Measurements from ENCODE around the gene MAPK4. TPM values are rescaled to one million over a fixed set of nuclear protein-coding genes. Genes with fewer than 3 reads are reported as not detected.
"Not testable (repeated sequence)": the region's sequence is repeated elsewhere in the genome, so short reads cannot be mapped to it uniquely, and the experiment has no call there.

The MAPK4 gene
- total RNA-seq, 1 donor from 2014 or later = 9.3 TPM

GRCh38 chr18:50528806-50529205 lies 31.1 kb upstream of the MAPK4 start:
- Mint-ChIP-seq H3K4me3 (no peak overlapping the region), H3K36me3 (ENCODE audit: low read depth) (peaks cover 7% of the 10 kb centered on the region), H3K27me3 (ENCODE audit: low read depth) (peaks cover 4% of the 10 kb centered on the region), H3K27ac (ENCODE audit: unreplicated experiment) (no peak overlapping the region), H3K4me1 (peaks cover 4% of the 10 kb centered on the region), H3K9me3 (peaks cover 12% of the 10 kb centered on the region)
- no peak for TF ChIP-seq CTCF (conservative IDR thresholded peaks at IDR 0.05)
- no peak for DNase-seq (ENCODE audit: low read depth, low spot score)

GRCh38 chr18:50533822-50534221 lies 26.1 kb upstream of the MAPK4 start:
- H3K4me1 Mint-ChIP-seq; H3K27ac Mint-ChIP-seq (ENCODE audit: unreplicated experiment); DNase-seq (ENCODE audit: low read depth, low spot score); H3K4me3 Mint-ChIP-seq; H3K27me3 Mint-ChIP-seq (ENCODE audit: low read depth): not testable (repeated sequence)
- H3K9me3 Mint-ChIP-seq = peaks cover 13% of the 10 kb centered on the region
- peaks cover 10% of the 10 kb centered on the region for H3K36me3 Mint-ChIP-seq (ENCODE audit: low read depth)

- H3K36me3 Mint-ChIP-seq (ENCODE audit: low read depth); H3K27me3 Mint-ChIP-seq (ENCODE audit: low read depth); H3K4me3 Mint-ChIP-seq; H3K9me3 Mint-ChIP-seq; H3K27ac Mint-ChIP-seq (ENCODE audit: unreplicated experiment); H3K4me1 Mint-ChIP-seq; DNase-seq (ENCODE audit: low read depth, low spot score): not testable (repeated sequence)
These were observed 15.4 kb upstream of the MAPK4 start for GRCh38 chr18:50544476-50544875.

- TF ChIP-seq CTCF (conservative IDR thresholded peaks at IDR 0.05) = no peak
- peaks cover 4% of the 10 kb centered on the region for H3K4me1 Mint-ChIP-seq
- H3K36me3 Mint-ChIP-seq (ENCODE audit: low read depth) = no peaks in the 10 kb centered on the region
- no peak overlapping the region for H3K27ac Mint-ChIP-seq (ENCODE audit: unreplicated experiment)
- H3K9me3 Mint-ChIP-seq = peaks cover 2% of the 10 kb centered on the region
- no peak for DNase-seq (ENCODE audit: low read depth, low spot score)
- no peak overlapping the region for H3K4me3 Mint-ChIP-seq
- peaks cover 7% of the 10 kb centered on the region for H3K27me3 Mint-ChIP-seq (ENCODE audit: low read depth)
These were observed 14.0 kb upstream of the MAPK4 start for GRCh38 chr18:50545936-50546335.

- Mint-ChIP-seq H3K4me3 (no peak overlapping the region), H3K4me1 (peaks cover 4% of the 10 kb centered on the region), H3K27ac (ENCODE audit: unreplicated experiment) (no peak overlapping the region), H3K36me3 (ENCODE audit: low read depth) (no peaks in the 10 kb centered on the region), H3K27me3 (ENCODE audit: low read depth) (peaks cover 11% of the 10 kb centered on the region), H3K9me3 (peaks cover 2% of the 10 kb centered on the region)
- no peak for TF ChIP-seq CTCF (conservative IDR thresholded peaks at IDR 0.05)
- DNase-seq (ENCODE audit: low read depth, low spot score) = no peak
These were observed 11.7 kb upstream of the MAPK4 start for GRCh38 chr18:50548160-50548559.

- H3K27me3 Mint-ChIP-seq (ENCODE audit: low read depth) = peaks cover 26% of the 10 kb centered on the region
- H3K36me3 Mint-ChIP-seq (ENCODE audit: low read depth) = not testable (repeated sequence)
These were observed 8.2 kb upstream of the MAPK4 start for GRCh38 chr18:50551651-50552050.

GRCh38 chr18:50558157-50558556 lies 1.7 kb upstream of the MAPK4 start:
- Mint-ChIP-seq H3K4me3 (peak overlapping the region; percentile 78), H3K27me3 (ENCODE audit: low read depth) (peaks cover 53% of the 10 kb centered on the region)

More at GRCh38 chr18:50551651-50552050, 8.2 kb upstream of the MAPK4 start:
- peaks cover 10% of the 10 kb centered on the region for H3K9me3 Mint-ChIP-seq
- H3K27ac Mint-ChIP-seq (ENCODE audit: unreplicated experiment); DNase-seq (ENCODE audit: low read depth, low spot score); H3K4me1 Mint-ChIP-seq; H3K4me3 Mint-ChIP-seq: not testable (repeated sequence)

More at GRCh38 chr18:50558157-50558556, 1.7 kb upstream of the MAPK4 start:
- peaks cover 4% of the 10 kb centered on the region for H3K36me3 Mint-ChIP-seq (ENCODE audit: low read depth)
- H3K4me1 Mint-ChIP-seq = peaks cover 10% of the 10 kb centered on the region
- no peak for TF ChIP-seq CTCF (conservative IDR thresholded peaks at IDR 0.05)
- no peak for DNase-seq (ENCODE audit: low read depth, low spot score)
- H3K27ac Mint-ChIP-seq (ENCODE audit: unreplicated experiment) = no peak overlapping the region
- H3K9me3 Mint-ChIP-seq = peaks cover 10% of the 10 kb centered on the region
